Endothelial cell of umbilical vein (primary cell): ENCODE results near the gene F8. TPM values are rescaled to one million over a fixed set of nuclear protein-coding genes. Genes with fewer than 3 reads are reported as not detected.

ENCODE experiments used
- BruUV-seq: library from RNA; stranded (reverse); fragments of 400-500 nt; replicated peaks from 2 replicates; lab custom pipeline; 2021; lab: Mats Ljungman, UMichigan
- CTCF ChIA-PET: fragments of 300-600, 350-600 bp; sonication (Branson Sonifier 250); formaldehyde crosslinking; loops from one replicate; lab custom pipeline; 2021; ENCODE audit warnings: antibody characterized with exemption, inconsistent platforms; lab: Charles Lee
- POLR2A ChIA-PET: fragments of 300-600, 350-600 bp; sonication (Branson Sonifier 250); formaldehyde crosslinking; loops from one replicate; lab custom pipeline; 2021; ENCODE audit warnings: antibody characterized with exemption, inconsistent platforms; lab: Charles Lee
- DNase-seq: peaks from one replicate; pipeline ENCODE4 v3.0.0-alpha.2; 2011; ENCODE audit warnings: low read depth, low spot score
- FAIRE-seq: peaks from 2 replicates; lab custom pipeline; 2011; peaks lifted over from hg19 to GRCh38; lab: Jason Lieb, UNC
- H2AFZ ChIP-seq: 2 replicates; pipeline ENCODE4 v1.6.0; 2012; ENCODE audit warnings: low read depth, low read length, control low read depth, inconsistent platforms
- H3K27ac ChIP-seq: 2 replicates; pipeline ENCODE4 v1.5.1; 2011; ENCODE audit warnings: low read depth, mild to moderate bottlenecking, control low read depth, low read length, moderate library complexity; ENCODE audit not compliant: insufficient read depth
- H3K27me3 ChIP-seq, 2 experiments: 2 replicates each; pipeline versions ENCODE4 v1.6.0 to v1.6.1; 2011; ENCODE audit warnings: low read length in 2 of 2, mixed read lengths in 1 of 2; ENCODE audit not compliant: control insufficient read depth in 2 of 2, insufficient read depth in 2 of 2
- H3K36me3 ChIP-seq, 2 experiments: 2 replicates in 1 of 2; 3 replicates in 1 of 2; pipeline ENCODE4 v1.5.1; 2011; ENCODE audit warnings: low read length in 2 of 2, mild to moderate bottlenecking in 1 of 2, moderate library complexity in 1 of 2; ENCODE audit not compliant: control insufficient read depth in 2 of 2, insufficient read depth in 2 of 2; ENCODE audit errors: extremely low read depth in 1 of 2
- H3K4me1 ChIP-seq: 3 replicates; pipeline ENCODE4 v1.5.1; 2011; ENCODE audit warnings: mild to moderate bottlenecking, low read length; ENCODE audit not compliant: control insufficient read depth, insufficient read depth; ENCODE audit errors: extremely low read depth
- H3K4me2 ChIP-seq: 2 replicates; pipeline ENCODE4 v1.6.1; 2011; ENCODE audit warnings: low read length, control low read depth, mixed read lengths; ENCODE audit not compliant: insufficient read depth
- H3K4me3 ChIP-seq, 3 experiments: fragments of 200-600 bp in 1 of 3; sonication (generic), shearing (Covaris generic) in 1 of 3; replicated peaks in 1 of 3; 2 replicates each; pipeline ENCODE4 v1.5.1; 2011 to 2016; ENCODE audit warnings: control low read depth in 3 of 3, low read length in 3 of 3, mild to moderate bottlenecking in 2 of 3, inconsistent platforms in 1 of 3, low read depth in 1 of 3, moderate library complexity in 1 of 3; ENCODE audit not compliant: insufficient read depth in 1 of 3
- H3K79me2 ChIP-seq: 2 replicates; pipeline ENCODE4 v1.6.0; 2012; ENCODE audit warnings: low read length, inconsistent platforms; ENCODE audit not compliant: control insufficient read depth, insufficient read depth
- H3K9ac ChIP-seq: replicated peaks from 2 replicates; pipeline ENCODE3; 2011; ENCODE audit warnings: low read length, control low read depth; ENCODE audit not compliant: insufficient read depth; ENCODE audit errors: extremely low read depth
- H3K9me1 ChIP-seq: replicated peaks from 3 replicates; pipeline ENCODE4 v1.6.0; 2011; ENCODE audit warnings: mild to moderate bottlenecking, low read length; ENCODE audit not compliant: control insufficient read depth, insufficient read depth; ENCODE audit errors: extremely low read depth
- H3K9me3 ChIP-seq: replicated peaks from 2 replicates; pipeline ENCODE4 v1.5.1; 2012; ENCODE audit warnings: low read length, inconsistent platforms; ENCODE audit not compliant: control insufficient read depth, insufficient read depth
- H4K20me1 ChIP-seq: replicated peaks from 2 replicates; pipeline ENCODE3; 2011; ENCODE audit warnings: mild to moderate bottlenecking, low read length; ENCODE audit not compliant: control insufficient read depth, insufficient read depth; ENCODE audit errors: extremely low read depth
- CTCF ChIP-seq, 2 donors: IDR thresholded peaks; 1 replicate in 1 of 2; 2 replicates in 1 of 2; pipeline ENCODE4 v1.5.1; 2011; ENCODE audit warnings: low read length in 2 of 2, mild to moderate bottlenecking in 2 of 2, moderate library complexity in 2 of 2, control low read depth in 1 of 2, inconsistent platforms in 1 of 2, low read depth in 1 of 2; ENCODE audit not compliant: insufficient read depth in 1 of 2; ENCODE audit errors: extremely low read depth in 1 of 2
- EZH2 ChIP-seq: IDR thresholded peaks from 2 replicates; pipeline ENCODE4 v1.6.1; 2012; ENCODE audit warnings: borderline replicate concordance, low read depth, mild to moderate bottlenecking, moderate library complexity, low read length, inconsistent platforms; ENCODE audit not compliant: severe bottlenecking
- FOS ChIP-seq: IDR thresholded peaks from 2 replicates; pipeline ENCODE4 v1.6.1; 2011; ENCODE audit warnings: mild to moderate bottlenecking, low read length, moderate library complexity, borderline replicate concordance; ENCODE audit not compliant: insufficient read depth
- GATA2 ChIP-seq: IDR thresholded peaks from 2 replicates; pipeline ENCODE4 v1.7.0; 2011; ENCODE audit warnings: low read depth, mild to moderate bottlenecking, moderate library complexity, mixed read lengths, low read length; ENCODE audit not compliant: insufficient read length, insufficient read depth
- JUN ChIP-seq: IDR thresholded peaks from 2 replicates; pipeline ENCODE4 v1.6.1; 2011; ENCODE audit warnings: borderline replicate concordance, low read depth; ENCODE audit not compliant: insufficient read length, insufficient read depth
- MAX ChIP-seq: IDR thresholded peaks from 2 replicates; pipeline ENCODE4 v1.6.1; 2011; ENCODE audit not compliant: insufficient read depth, insufficient read length
- MYC ChIP-seq: IDR thresholded peaks from one replicate; pipeline ENCODE4 v1.6.1; 2011; ENCODE audit warnings: mild to moderate bottlenecking, low read depth, low read length
- POLR2A ChIP-seq: IDR thresholded peaks from 2 replicates; pipeline ENCODE4 v1.6.1; 2012; ENCODE audit warnings: low read depth, mild to moderate bottlenecking, control low read depth, low read length
- POLR2AphosphoS5 ChIP-seq: IDR thresholded peaks from 2 replicates; pipeline ENCODE4 v1.6.1; 2012; ENCODE audit warnings: low read depth, mild to moderate bottlenecking, control low read depth, low read length, moderate library complexity; ENCODE audit not compliant: insufficient read depth
- dilution Hi-C: fragments of 300-500 bp; cut with MboI; formaldehyde crosslinking; loops from one replicate; pipeline ENCODE4 v1.15.0; 2019; ENCODE audit warnings: low sequenced_read_pairs; ENCODE audit not compliant: extremely low pct_ligation_motif_present
- intact Hi-C: fragments of 100-400 bp; cut with micrococcal nuclease; formaldehyde crosslinking; loops from one replicate; pipeline ENCODE4 v1.10.0; 2022
- polyA plus RNA-seq, 4 experiments: library from polyadenylated mRNA; depleted of rRNA in 3 of 4; stranded (reverse) in 3 of 4; unstranded in 1 of 4; fragments of >200 nt; gene quantifications; 2 replicates each; pipeline versions ENCODE4 v1.2.1 to v1.2.3, GENCODE V29; 2011 to 2012; ENCODE audit warnings: missing spikeins in 1 of 4
- total RNA-seq: library from RNA; stranded (reverse); gene quantifications from 2 replicates; pipeline ENCODE4 v1.2.3, GENCODE V29; 2021

Gene F8
- total and polyA plus RNA-seq, 2 donors (not counting 3 experiments of a cell fraction or from before 2014, with no cell fraction given), result 0.62 to 1.1 TPM

DNA sequence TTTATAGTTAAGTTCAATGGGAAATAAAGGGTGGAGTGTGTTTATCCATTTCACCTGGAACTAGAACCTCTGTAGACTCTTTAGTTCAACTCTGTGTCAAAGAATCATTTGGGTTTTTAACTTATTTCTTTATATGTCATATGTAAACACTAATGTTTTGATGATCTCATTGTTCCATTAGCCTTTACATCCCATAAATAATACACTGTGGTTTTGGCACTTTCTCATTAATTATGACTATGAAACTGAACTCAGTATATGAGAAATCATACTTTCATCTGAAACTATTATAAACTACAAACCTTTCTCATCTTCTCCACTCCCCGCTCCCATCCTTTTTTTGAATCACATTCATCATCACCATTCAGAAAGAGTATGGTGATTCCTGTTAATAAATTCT lies 31.0 kb downstream of the F8 start:
- no peaks in the 10 kb centered on the region for H3K79me2 ChIP-seq
- H3K9ac ChIP-seq, result no peak overlapping the region
- no peaks in the 10 kb centered on the region for H3K36me3 ChIP-seq
- no peaks in the 10 kb centered on the region for H3K4me1 ChIP-seq
- FAIRE-seq, result no peak
- DNase-seq, result no peak
- H3K9me1 ChIP-seq, result no peaks in the 10 kb centered on the region
- intact Hi-C loops (no loop called here), dilution Hi-C loops (no loop called here)
- H3K9me3 ChIP-seq, result no peaks in the 10 kb centered on the region
- POLR2A ChIA-PET, result no interaction called here
- CTCF ChIA-PET, result no interaction called here
- H2AFZ ChIP-seq, result no peak overlapping the region
- H4K20me1 ChIP-seq, result no peaks in the 10 kb centered on the region
- no peak overlapping the region for H3K27ac ChIP-seq
- no peak overlapping the region for H3K4me3 ChIP-seq
- TF ChIP-seq MAX, result no peak
- no peak for TF ChIP-seq CTCF (IDR thresholded peaks at IDR 0.05; ENCODE audit: extremely low read depth in 1 of 2, insufficient read depth in 1 of 2, low read depth in 1 of 2, low read length in 2 of 2)
- TF ChIP-seq JUN, result no peak
- no peak for TF ChIP-seq EZH2
- TF ChIP-seq POLR2AphosphoS5, result no peak
- TF ChIP-seq POLR2A, result no peak
- no peak for TF ChIP-seq MYC
- no peak for TF ChIP-seq GATA2
- no peak for TF ChIP-seq FOS
- H3K27me3 ChIP-seq, result no peaks in the 10 kb centered on the region
- H3K4me2 ChIP-seq, result no peak overlapping the region
- BruUV-seq, result no TSS peak
